Dedifferentiated amniotic fluid mesenchymal stem cell (primary cell): ENCODE data around the gene PCGF2.
A peak's percentile ranks its signal among the peaks of the same experiment; 100 is the strongest.

Experiments used
- DNase-seq: peaks from one replicate; pipeline ENCODE4 v3.0.0-alpha.2; 2016; ENCODE audit errors: extremely low spot score

Gene PCGF2

GRCh38 chr17:38703742-38704605 is 44.2 kb downstream of the PCGF2 start:
- no peak for DNase-seq

DNA sequence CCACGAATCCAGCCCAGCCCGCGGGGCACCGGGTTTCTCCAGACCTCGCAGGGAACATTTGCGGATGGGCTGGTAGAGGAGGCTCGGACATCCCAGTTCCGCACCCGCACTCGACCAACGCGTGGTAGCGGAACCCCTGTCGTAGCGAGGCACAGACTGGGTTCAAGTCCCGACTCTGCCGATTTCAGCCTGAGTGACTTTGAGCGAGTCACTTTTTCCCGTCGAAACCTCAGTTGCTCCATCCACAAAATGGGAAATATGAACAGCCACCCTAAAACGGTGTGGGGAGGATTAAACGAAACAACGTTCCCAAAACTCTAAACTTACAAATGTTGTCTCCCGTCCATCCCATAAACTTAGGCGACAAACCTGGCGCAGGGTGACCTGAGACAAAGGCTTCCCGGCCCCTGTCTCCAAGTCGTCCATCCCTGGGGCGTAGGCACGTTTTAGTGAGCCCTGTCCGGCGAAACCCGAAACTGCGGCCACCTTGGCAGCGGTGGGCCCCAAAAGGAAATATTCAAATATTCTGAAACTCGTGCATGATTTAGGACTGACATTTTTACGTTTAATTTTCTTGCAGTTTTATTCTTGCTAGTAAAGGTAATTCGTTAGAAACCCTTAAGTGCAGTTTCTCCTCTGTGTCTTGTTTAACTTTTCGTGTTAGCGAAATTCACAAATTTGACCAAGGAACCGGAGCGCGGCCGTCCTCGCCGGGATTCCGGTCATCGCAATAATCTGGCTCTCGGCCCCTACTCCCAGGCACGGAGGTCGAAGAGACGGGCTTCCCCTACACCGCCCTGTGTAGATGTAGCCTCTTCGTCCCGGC is 45.0 kb downstream of the PCGF2 start:
- no peak for DNase-seq

DNA sequence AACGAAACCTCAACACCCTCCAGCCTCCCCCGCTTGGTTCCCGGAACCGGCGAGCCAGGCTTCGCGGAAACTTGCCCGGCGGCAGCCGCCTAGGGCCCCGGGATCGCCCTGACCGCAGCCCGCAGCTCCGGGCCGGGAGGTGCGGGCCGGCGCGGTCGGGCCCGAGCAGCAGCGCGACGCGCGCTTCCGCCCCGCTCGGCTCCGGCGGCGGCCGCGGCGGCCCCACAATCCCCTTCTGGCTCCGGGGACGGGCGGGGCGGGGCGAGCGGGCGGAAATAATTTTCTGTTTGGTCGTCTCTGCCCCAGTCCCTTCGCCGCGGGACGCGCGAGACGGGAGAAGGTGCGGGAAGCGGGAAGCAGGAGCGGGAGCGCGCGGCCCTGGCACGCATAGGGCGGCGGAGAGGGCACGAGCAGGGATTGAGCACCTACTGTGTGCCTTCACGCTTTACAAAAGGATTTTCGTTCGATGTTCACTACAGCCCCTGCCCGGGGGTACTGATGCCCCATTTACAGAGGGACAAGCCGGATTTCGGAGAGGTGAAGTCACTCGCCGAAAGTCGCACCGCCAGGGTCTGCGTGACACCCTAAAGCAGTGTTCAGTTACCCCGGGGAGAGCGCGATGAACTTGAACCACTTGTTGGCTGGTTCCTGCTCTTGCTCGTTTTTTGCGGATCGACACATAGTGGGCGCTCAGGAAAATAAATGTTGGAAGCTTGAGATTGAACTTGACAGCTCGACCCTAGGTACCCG is 45.8 kb downstream of the PCGF2 start:
- DNase-seq, result peak; percentile 79

- no peak for DNase-seq
Measured at GRCh38 chr17:38701504-38702165, 46.5 kb downstream of the PCGF2 start.

- DNase-seq, result no peak
Measured at GRCh38 chr17:38698760-38699159, 49.4 kb downstream of the PCGF2 start.

GRCh38 chr17:38697061-38697820 is 50.9 kb downstream of the PCGF2 start:
- no peak for DNase-seq

DNA sequence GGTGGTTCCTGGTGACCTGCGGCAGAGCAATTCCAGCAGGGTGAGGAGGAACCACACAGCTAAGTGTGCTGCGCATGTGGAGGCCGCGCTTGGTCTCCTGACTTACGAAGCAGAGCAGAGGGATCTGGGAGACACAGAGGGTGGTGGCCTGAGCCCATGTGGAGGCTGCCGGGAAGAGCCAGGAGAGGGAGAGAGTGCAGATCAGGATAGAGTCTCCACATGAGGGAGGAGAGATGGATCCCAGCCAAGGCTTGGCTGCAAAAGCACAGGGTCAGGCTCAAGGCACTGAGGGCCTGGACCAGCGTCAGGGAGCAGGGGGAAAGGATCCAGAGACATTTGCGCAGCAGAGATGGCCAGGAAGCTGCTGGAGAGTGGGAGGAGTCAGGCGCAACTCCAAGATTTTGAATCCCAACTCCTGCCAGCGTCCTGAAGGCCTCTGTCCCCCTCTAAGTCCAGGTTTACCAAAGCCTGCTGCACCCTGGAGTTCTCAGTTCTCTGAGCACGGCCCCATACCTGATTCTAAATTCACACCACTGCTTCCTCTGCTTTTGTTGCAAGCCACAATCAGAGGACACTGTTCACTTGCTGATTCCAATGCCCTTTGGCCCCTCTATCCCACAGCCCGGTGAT is 54.3 kb downstream of the PCGF2 start:
- no peak for DNase-seq

DNA sequence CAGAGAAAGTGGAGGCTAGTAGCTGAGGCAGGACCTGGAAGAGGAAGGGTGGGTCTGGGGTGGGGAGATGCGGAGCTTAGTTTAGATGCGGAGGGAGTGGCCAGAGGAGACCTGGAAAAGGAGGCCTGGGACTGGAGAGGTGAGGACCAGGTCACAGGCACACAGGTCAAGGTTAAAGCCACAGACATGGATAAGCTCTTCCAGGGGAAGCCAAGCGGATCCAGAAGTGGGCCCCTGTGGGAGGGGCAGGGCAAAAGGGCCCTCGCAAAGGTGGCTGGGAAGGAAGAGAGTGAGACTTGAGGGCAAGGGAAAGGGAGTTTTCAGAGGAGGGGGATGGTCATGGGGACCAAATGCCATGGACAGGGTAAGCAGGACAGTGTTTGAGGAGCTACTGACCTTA is 57.0 kb downstream of the PCGF2 start:
- DNase-seq, result no peak

- no peak for DNase-seq
Measured at GRCh38 chr17:38690386-38690785, 57.8 kb downstream of the PCGF2 start.

- DNase-seq, result no peak
Measured at GRCh38 chr17:38687286-38687685, 60.9 kb downstream of the PCGF2 start.

- DNase-seq, result no peak
Measured at GRCh38 chr17:38685491-38685890, 62.6 kb downstream of the PCGF2 start.
